ENCODE measurements around the gene DNAJC16. TPM values are rescaled to one million over a fixed set of nuclear protein-coding genes. Genes with fewer than 3 reads are reported as not detected.
"Not testable (repeated sequence)": the region's sequence is repeated elsewhere in the genome, so short reads cannot be mapped to it uniquely, and the experiment has no call there.

DNAJC16 gene
- total and polyA plus RNA-seq, 4 donors = 3.3 to 14.2 (median 11.1) TPM

DNA sequence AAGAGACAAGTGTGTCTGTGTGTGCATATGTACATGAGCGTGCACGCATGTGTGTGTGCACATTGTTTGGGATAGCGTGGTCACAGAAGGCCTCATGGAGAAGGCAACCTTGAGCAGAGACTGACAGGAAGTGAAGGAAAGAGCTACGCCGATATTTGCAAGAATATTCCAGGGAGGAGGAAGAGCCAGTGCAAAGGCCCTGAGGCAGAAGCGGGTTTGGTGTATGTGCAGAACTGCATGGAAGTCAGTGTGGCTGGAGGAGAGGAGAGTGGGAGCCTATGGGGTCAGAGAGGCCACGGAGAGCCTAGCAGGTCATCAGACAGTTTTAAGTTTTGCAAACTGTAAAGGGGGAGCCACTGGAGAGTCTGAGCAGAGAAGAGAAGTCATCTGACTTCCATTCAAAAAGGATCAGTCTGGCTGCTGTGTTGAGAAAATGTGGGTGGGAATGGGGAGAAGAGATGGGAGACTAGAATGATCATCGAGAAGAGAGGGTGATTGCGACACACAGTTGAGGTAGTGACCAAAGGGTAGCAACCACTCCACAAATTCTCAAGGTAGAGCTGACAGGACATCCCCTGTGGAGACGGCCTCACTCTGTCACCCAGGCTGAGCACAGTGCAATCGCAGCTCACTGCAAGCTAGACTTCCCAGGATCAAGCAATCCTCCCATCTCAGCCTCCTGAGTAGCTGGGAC lies 46.8 kb upstream of the DNAJC16 start:
- DNase-seq (ENCODE audit: low spot score) = no peak
- H3K4me3 ChIP-seq (ENCODE audit: low read depth in 1 of 3, low read length in 3 of 3) = no peak overlapping the region
- no peaks in the 10 kb centered on the region for H3K9me3 ChIP-seq (ENCODE audit: control insufficient read depth in 4 of 4, low read length in 3 of 4)
- 88% methylated on average over 11 of the region's 11 CpGs for WGBS
- no peaks in the 10 kb centered on the region for H3K4me1 ChIP-seq (ENCODE audit: control insufficient read depth in 4 of 4, insufficient read depth in 4 of 4, low read length in 3 of 4)
- H3K27me3 ChIP-seq (ENCODE audit: control insufficient read depth in 4 of 4, insufficient read depth in 4 of 4, low read length in 3 of 4) = no peaks in the 10 kb centered on the region
- no peak overlapping the region for H3K27ac ChIP-seq (ENCODE audit: low read depth in 1 of 2, low read length in 2 of 2)
- H3K9ac ChIP-seq (ENCODE audit: low read depth in 1 of 2, low read length in 2 of 2) = no peak overlapping the region
- TF ChIP-seq, protein P1, sequence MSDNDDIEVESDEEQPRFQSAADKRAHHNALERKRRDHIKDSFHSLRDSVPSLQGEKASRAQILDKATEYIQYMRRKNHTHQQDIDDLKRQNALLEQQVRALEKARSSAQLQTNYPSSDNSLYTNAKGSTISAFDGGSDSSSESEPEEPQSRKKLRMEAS (IDR thresholded peaks at IDR 0.05) = no peak
- TF ChIP-seq HNF4G (IDR thresholded peaks at IDR 0.05) = no peak
- no peak for TF ChIP-seq YY1 (IDR thresholded peaks at IDR 0.05)
- no peak for TF ChIP-seq FOXA2 (IDR thresholded peaks at IDR 0.05)
- no peak for TF ChIP-seq GABPA (IDR thresholded peaks at IDR 0.05 in 1 of 2, conservative IDR thresholded peaks at IDR 0.05 in 1 of 2)
- no peak for TF ChIP-seq RXRA (IDR thresholded peaks at IDR 0.05)
- no peak for TF ChIP-seq TAF1 (conservative IDR thresholded peaks at IDR 0.05)
- no peak for TF ChIP-seq EGR1 (IDR thresholded peaks at IDR 0.05; ENCODE audit: low read depth in 2 of 2)
- TF ChIP-seq, protein P2, sequence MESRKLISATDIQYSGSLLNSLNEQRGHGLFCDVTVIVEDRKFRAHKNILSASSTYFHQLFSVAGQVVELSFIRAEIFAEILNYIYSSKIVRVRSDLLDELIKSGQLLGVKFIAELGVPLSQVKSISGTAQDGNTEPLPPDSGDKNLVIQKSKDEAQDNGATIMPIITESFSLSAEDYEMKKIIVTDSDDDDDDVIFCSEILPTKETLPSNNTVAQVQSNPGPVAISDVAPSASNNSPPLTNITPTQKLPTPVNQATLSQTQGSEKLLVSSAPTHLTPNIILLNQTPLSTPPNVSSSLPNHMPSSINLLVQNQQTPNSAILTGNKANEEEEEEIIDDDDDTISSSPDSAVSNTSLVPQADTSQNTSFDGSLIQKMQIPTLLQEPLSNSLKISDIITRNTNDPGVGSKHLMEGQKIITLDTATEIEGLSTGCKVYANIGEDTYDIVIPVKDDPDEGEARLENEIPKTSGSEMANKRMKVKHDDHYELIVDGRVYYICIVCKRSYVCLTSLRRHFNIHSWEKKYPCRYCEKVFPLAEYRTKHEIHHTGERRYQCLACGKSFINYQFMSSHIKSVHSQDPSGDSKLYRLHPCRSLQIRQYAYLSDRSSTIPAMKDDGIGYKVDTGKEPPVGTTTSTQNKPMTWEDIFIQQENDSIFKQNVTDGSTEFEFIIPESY (IDR thresholded peaks at IDR 0.05) = no peak
- TF ChIP-seq, protein P3, sequence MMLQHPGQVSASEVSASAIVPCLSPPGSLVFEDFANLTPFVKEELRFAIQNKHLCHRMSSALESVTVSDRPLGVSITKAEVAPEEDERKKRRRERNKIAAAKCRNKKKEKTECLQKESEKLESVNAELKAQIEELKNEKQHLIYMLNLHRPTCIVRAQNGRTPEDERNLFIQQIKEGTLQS (IDR thresholded peaks at IDR 0.05) = no peak
- no peak for TF ChIP-seq HNF4A (conservative IDR thresholded peaks at IDR 0.05)
- no peak for TF ChIP-seq SP1 (IDR thresholded peaks at IDR 0.05)
- TF ChIP-seq, protein P4, sequence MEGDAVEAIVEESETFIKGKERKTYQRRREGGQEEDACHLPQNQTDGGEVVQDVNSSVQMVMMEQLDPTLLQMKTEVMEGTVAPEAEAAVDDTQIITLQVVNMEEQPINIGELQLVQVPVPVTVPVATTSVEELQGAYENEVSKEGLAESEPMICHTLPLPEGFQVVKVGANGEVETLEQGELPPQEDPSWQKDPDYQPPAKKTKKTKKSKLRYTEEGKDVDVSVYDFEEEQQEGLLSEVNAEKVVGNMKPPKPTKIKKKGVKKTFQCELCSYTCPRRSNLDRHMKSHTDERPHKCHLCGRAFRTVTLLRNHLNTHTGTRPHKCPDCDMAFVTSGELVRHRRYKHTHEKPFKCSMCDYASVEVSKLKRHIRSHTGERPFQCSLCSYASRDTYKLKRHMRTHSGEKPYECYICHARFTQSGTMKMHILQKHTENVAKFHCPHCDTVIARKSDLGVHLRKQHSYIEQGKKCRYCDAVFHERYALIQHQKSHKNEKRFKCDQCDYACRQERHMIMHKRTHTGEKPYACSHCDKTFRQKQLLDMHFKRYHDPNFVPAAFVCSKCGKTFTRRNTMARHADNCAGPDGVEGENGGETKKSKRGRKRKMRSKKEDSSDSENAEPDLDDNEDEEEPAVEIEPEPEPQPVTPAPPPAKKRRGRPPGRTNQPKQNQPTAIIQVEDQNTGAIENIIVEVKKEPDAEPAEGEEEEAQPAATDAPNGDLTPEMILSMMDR (IDR thresholded peaks at IDR 0.05; ENCODE audit: low read depth, low read length, missing input control) = no peak
- TF ChIP-seq, protein P5, sequence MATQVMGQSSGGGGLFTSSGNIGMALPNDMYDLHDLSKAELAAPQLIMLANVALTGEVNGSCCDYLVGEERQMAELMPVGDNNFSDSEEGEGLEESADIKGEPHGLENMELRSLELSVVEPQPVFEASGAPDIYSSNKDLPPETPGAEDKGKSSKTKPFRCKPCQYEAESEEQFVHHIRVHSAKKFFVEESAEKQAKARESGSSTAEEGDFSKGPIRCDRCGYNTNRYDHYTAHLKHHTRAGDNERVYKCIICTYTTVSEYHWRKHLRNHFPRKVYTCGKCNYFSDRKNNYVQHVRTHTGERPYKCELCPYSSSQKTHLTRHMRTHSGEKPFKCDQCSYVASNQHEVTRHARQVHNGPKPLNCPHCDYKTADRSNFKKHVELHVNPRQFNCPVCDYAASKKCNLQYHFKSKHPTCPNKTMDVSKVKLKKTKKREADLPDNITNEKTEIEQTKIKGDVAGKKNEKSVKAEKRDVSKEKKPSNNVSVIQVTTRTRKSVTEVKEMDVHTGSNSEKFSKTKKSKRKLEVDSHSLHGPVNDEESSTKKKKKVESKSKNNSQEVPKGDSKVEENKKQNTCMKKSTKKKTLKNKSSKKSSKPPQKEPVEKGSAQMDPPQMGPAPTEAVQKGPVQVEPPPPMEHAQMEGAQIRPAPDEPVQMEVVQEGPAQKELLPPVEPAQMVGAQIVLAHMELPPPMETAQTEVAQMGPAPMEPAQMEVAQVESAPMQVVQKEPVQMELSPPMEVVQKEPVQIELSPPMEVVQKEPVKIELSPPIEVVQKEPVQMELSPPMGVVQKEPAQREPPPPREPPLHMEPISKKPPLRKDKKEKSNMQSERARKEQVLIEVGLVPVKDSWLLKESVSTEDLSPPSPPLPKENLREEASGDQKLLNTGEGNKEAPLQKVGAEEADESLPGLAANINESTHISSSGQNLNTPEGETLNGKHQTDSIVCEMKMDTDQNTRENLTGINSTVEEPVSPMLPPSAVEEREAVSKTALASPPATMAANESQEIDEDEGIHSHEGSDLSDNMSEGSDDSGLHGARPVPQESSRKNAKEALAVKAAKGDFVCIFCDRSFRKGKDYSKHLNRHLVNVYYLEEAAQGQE (IDR thresholded peaks at IDR 0.05) = no peak
- TF ChIP-seq RAD21 (IDR thresholded peaks at IDR 0.05) = no peak
- TF ChIP-seq FOXA1 (IDR thresholded peaks at IDR 0.05) = no peak
- no peaks in the 10 kb centered on the region for H3K36me3 ChIP-seq (ENCODE audit: control insufficient read depth in 4 of 4, insufficient read depth in 3 of 4, low read depth in 1 of 4, low read length in 3 of 4)

DNA sequence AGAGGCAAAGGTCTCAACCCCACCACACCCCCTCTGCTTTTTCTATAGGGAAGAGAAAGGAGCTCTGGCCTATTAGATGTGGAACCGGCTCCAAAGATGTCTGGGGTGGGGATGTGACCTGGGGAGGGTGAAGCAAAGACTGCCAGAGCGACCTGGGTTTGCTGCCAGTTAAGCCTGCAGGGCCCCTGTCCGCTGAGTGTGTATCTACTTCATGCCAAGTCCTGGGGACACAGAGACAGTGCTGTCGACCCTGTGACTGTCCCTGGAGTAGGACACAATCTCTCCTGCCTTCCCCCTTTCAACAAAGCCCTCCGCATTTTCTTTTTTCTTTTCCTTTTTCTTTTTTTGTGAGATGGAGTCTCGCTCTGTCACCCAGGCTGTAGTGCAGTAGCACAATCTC lies 44.2 kb upstream of the DNAJC16 start:
- H3K4me1 ChIP-seq (ENCODE audit: control insufficient read depth in 4 of 4, insufficient read depth in 4 of 4, low read length in 3 of 4); H3K4me3 ChIP-seq (ENCODE audit: low read depth in 1 of 3, low read length in 3 of 3); H3K27ac ChIP-seq (ENCODE audit: low read depth in 1 of 2, low read length in 2 of 2); H3K9me3 ChIP-seq (ENCODE audit: control insufficient read depth in 4 of 4, low read length in 3 of 4); H3K27me3 ChIP-seq (ENCODE audit: control insufficient read depth in 4 of 4, insufficient read depth in 4 of 4, low read length in 3 of 4); H3K36me3 ChIP-seq (ENCODE audit: control insufficient read depth in 4 of 4, insufficient read depth in 3 of 4, low read depth in 1 of 4, low read length in 3 of 4); H3K9ac ChIP-seq (ENCODE audit: low read depth in 1 of 2, low read length in 2 of 2); DNase-seq (ENCODE audit: low spot score): not testable (repeated sequence)
- WGBS = 90% methylated on average over 6 of the region's 6 CpGs

DNA sequence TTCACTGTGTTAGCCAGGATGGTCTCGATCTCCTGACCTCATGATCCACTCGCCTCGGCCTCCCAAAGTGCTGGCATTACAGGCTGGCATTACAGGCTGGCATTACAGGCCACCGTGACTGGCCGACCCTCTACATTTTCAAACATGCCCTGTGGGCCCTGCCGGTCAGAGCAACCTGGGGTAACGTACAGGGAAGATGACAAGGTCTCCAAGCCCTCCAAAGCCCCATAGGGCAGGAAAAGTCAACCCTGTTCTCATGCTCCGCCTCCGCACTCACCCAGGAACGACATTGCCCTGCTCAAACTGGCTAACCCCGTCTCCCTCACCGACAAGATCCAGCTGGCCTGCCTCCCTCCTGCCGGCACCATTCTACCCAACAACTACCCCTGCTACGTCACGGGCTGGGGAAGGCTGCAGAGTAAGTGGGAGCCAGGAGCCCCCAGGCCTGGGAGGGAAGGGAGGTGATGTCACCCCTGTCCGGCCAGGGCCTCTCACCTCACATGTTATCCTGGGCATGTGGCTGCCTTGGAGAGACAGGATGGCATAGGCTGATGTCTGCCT lies 43.6 kb upstream of the DNAJC16 start:
- DNase-seq (ENCODE audit: low spot score); H3K9me3 ChIP-seq (ENCODE audit: control insufficient read depth in 4 of 4, low read length in 3 of 4); H3K9ac ChIP-seq (ENCODE audit: low read depth in 1 of 2, low read length in 2 of 2); H3K4me1 ChIP-seq (ENCODE audit: control insufficient read depth in 4 of 4, insufficient read depth in 4 of 4, low read length in 3 of 4); H3K4me3 ChIP-seq (ENCODE audit: low read depth in 1 of 3, low read length in 3 of 3); H3K27ac ChIP-seq (ENCODE audit: low read depth in 1 of 2, low read length in 2 of 2); H3K27me3 ChIP-seq (ENCODE audit: control insufficient read depth in 4 of 4, insufficient read depth in 4 of 4, low read length in 3 of 4); H3K36me3 ChIP-seq (ENCODE audit: control insufficient read depth in 4 of 4, insufficient read depth in 3 of 4, low read depth in 1 of 4, low read length in 3 of 4): not testable (repeated sequence)
- 92% methylated on average over 15 of the region's 16 CpGs for WGBS
